Glutamatergic neuron (in vitro differentiated cells): ENCODE data around the gene SERGEF. TPM values are rescaled to one million over a fixed set of nuclear protein-coding genes. Genes with fewer than 3 reads are reported as not detected.
"Not testable (repeated sequence)": the region's sequence is repeated elsewhere in the genome, so short reads cannot be mapped to it uniquely, and the experiment has no call there.

Source experiments
- DNase-seq: peaks from one replicate; pipeline ENCODE4 v3.0.0; 2022
- H3K27ac Mint-ChIP-seq: one replicate; pipeline ENCODE4 v1.8.0; 2020; ENCODE audit warnings: mild to moderate bottlenecking, mixed read lengths, inconsistent platforms; ENCODE audit not compliant: unreplicated experiment
- H3K27me3 Mint-ChIP-seq: one replicate; pipeline ENCODE4 v1.8.0; 2020; ENCODE audit warnings: mild to moderate bottlenecking, moderate library complexity, mixed read lengths, inconsistent platforms; ENCODE audit not compliant: unreplicated experiment
- H3K36me3 Mint-ChIP-seq: one replicate; pipeline ENCODE4 v1.8.0; 2020; ENCODE audit warnings: mild to moderate bottlenecking, mixed read lengths, inconsistent platforms; ENCODE audit not compliant: unreplicated experiment
- H3K4me1 Mint-ChIP-seq: one replicate; pipeline ENCODE4 v1.8.0; 2020; ENCODE audit warnings: mild to moderate bottlenecking, low read depth, mixed read lengths, inconsistent platforms; ENCODE audit not compliant: unreplicated experiment
- H3K4me3 Mint-ChIP-seq: one replicate; pipeline ENCODE4 v1.8.0; 2020; ENCODE audit warnings: mild to moderate bottlenecking, mixed read lengths, inconsistent platforms; ENCODE audit not compliant: unreplicated experiment
- H3K9me3 Mint-ChIP-seq: one replicate; pipeline ENCODE4 v1.8.0; 2020; ENCODE audit warnings: mild to moderate bottlenecking, moderate library complexity, mixed read lengths, inconsistent platforms; ENCODE audit not compliant: unreplicated experiment
- total RNA-seq: library from RNA; stranded (reverse); fragmentation: NEBNext Ultra II Directional; extraction: Animal tissue kit (Norgen Biotek cat#: 25700); gene quantifications from one replicate; pipeline ENCODE4 v1.2.1, GENCODE V29; 2021; ENCODE audit not compliant: unreplicated experiment
- TF ChIP-seq, protein P1 (sequence below): fragments of 200-600 bp; sonication (generic); IDR thresholded peaks from one replicate; pipeline ENCODE4 v1.5.0; 2021; ENCODE audit not compliant: partially characterized antibody, unreplicated experiment

SERGEF gene
- total RNA-seq, 1 donor from 2014 or later: 42.5 TPM

DNA sequence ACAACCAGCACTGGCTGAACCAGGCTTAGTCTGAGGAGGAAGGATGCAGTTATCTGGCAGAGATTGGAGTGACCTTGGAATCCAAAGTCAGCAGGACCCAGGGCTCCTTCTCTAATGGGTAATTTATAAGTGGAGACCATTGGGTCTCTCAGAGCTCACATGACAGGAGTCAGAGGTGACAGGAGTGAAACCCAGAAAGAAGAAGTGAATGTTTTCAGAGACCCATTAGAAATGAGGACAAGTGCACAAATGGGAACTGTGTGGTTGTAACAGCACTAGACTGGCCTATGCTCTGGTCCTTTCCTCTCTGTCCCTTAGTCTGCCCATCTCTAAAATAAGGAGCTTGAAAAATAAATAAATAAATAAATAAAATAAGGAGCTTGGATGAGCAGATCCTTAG, 107.4 kb downstream of the SERGEF start:
- Mint-ChIP-seq H3K9me3 (peaks cover 7% of the 10 kb centered on the region), H3K4me3 (no peak overlapping the region), H3K4me1 (peaks cover 19% of the 10 kb centered on the region), H3K27ac (no peak overlapping the region), H3K27me3 (peaks cover 4% of the 10 kb centered on the region), H3K36me3 (no peaks in the 10 kb centered on the region)
- DNase-seq: no peak
- TF ChIP-seq, protein P1, sequence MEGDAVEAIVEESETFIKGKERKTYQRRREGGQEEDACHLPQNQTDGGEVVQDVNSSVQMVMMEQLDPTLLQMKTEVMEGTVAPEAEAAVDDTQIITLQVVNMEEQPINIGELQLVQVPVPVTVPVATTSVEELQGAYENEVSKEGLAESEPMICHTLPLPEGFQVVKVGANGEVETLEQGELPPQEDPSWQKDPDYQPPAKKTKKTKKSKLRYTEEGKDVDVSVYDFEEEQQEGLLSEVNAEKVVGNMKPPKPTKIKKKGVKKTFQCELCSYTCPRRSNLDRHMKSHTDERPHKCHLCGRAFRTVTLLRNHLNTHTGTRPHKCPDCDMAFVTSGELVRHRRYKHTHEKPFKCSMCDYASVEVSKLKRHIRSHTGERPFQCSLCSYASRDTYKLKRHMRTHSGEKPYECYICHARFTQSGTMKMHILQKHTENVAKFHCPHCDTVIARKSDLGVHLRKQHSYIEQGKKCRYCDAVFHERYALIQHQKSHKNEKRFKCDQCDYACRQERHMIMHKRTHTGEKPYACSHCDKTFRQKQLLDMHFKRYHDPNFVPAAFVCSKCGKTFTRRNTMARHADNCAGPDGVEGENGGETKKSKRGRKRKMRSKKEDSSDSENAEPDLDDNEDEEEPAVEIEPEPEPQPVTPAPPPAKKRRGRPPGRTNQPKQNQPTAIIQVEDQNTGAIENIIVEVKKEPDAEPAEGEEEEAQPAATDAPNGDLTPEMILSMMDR: no peak

DNA sequence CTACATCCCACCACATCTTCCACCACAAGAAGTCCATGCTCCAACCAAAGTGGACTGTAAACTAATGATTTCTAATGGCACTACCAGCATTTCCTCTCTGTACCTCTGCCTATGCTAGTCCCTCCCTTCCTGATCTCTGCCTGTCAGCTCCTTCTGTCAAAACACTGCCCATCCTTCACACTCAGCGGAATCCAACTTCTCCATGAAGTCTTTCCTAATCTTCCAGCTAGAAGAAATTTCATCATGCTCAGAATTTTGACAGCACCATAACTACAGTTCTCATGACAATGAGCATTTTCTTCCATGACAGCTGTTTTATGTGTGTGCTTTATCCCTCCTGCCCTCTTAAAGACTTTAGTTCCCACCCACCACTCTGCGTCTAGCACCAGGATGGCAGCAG, 111.4 kb downstream of the SERGEF start:
- H3K4me3 Mint-ChIP-seq: no peak overlapping the region
- no peak overlapping the region for H3K27ac Mint-ChIP-seq
- peaks cover 7% of the 10 kb centered on the region for H3K4me1 Mint-ChIP-seq
- peaks cover 7% of the 10 kb centered on the region for H3K9me3 Mint-ChIP-seq
- peaks cover 4% of the 10 kb centered on the region for H3K27me3 Mint-ChIP-seq
- H3K36me3 Mint-ChIP-seq: no peaks in the 10 kb centered on the region
- no peak for DNase-seq
- TF ChIP-seq, protein P1: no peak

DNA sequence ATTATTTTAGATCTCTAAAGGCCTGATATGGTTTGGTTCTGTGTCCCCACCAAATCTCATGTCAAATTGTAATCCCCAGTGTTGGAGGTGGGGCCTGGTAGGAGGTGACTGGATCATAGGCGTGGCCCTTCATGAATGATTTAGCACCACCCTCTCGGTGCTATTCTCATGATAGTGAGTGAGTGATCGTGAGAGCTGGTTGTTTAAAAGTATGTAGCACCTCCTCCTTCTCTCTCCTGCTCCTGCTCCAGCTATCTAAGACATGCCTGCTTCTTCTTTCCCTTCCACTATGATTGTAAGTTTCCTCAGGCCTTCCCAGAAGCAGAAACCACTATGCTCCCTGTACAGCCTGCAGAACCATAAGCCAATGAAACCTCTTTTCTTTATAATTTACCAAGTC, 114.1 kb downstream of the SERGEF start:
- DNase-seq: no peak
- H3K9me3 Mint-ChIP-seq: peaks cover 7% of the 10 kb centered on the region
- peaks cover 4% of the 10 kb centered on the region for H3K27me3 Mint-ChIP-seq
- no peak overlapping the region for H3K4me3 Mint-ChIP-seq
- peak overlapping the region; percentile 25 for H3K27ac Mint-ChIP-seq
- H3K4me1 Mint-ChIP-seq: peaks cover 11% of the 10 kb centered on the region
- TF ChIP-seq, protein P1: no peak
- H3K36me3 Mint-ChIP-seq: no peaks in the 10 kb centered on the region

DNA sequence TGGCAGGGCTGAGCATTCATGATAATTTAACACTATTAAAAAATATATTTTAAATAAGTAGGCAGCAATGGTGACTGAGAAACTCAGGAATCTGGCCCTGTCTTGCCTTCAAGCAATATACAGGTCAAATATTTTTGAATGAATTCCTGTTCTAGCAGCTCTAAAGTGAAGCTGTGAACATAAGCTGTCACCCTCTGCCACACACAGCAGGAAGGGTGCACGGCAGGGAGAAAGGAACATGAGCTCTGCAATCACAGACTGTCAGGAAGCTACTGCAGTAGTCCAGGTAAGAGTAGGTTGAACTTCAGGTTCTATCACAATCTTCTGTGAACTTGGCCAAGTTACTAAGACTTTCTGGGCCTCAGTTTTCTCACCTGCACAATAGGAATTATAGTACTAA, 114.8 kb downstream of the SERGEF start:
- H3K27me3 Mint-ChIP-seq: peaks cover 4% of the 10 kb centered on the region
- no peak overlapping the region for H3K4me3 Mint-ChIP-seq
- no peak overlapping the region for H3K27ac Mint-ChIP-seq
- peaks cover 7% of the 10 kb centered on the region for H3K9me3 Mint-ChIP-seq
- DNase-seq: no peak
- H3K4me1 Mint-ChIP-seq: peaks cover 11% of the 10 kb centered on the region
- TF ChIP-seq, protein P1: no peak
- no peaks in the 10 kb centered on the region for H3K36me3 Mint-ChIP-seq

DNA sequence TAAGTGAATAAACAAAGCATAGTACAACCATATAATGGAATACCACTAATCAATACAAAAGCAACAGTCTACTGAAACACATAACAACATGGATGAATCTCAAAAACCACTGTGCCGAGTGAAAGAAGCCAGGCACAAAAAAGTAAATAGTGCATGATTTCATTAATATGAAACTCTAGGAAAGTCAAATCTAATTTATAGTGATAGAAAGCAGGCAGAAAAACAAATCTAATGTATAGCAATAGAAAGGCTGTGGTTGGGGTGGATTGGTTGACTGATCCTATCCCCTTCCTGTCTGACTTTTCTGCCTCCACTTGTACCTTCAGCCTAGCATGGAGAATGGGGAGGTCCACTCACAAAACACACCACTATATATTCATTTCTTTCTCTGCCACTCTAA, 115.4 kb downstream of the SERGEF start:
- DNase-seq: no peak
- TF ChIP-seq, protein P1: no peak
- Mint-ChIP-seq H3K4me3 (no peak overlapping the region), H3K27ac (no peak overlapping the region), H3K9me3 (peaks cover 6% of the 10 kb centered on the region), H3K27me3 (peaks cover 4% of the 10 kb centered on the region), H3K4me1 (peaks cover 11% of the 10 kb centered on the region), H3K36me3 (no peaks in the 10 kb centered on the region)

DNA sequence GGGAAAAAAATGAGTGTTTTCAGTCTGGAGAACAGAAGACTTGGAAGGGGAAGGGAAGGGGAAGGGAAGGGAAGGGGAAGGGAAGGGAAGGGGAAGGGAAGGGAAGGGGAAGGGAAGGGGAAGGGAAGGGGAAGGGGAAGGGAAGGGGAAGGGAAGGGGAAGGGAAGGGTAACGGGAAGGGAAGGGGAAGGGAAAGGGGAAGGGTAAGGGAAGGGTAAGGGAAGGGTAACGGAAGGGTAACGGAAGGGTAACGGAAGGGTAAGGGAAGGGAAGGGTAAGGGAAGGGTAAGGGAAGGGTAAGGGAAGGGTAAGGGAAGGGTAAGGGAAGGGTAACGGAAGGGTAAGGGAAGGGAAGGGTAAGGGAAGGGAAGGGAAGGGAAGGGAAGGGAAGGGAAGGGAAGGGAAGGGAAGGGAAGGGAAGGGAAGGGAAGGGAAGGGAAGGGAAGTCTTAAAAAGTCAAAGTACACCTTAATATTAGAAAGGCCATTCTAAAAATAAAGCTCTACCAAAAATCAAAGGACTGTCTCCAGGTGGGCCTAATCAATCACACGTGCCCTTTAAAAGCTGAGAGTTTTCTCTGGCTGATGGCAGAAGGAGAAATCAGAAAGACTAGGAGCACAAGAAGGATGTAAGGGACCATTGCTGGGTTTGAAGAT, 116.2 kb downstream of the SERGEF start:
- H3K9me3 Mint-ChIP-seq, DNase-seq, H3K4me3 Mint-ChIP-seq, H3K36me3 Mint-ChIP-seq, H3K27me3 Mint-ChIP-seq, H3K27ac Mint-ChIP-seq: not testable (repeated sequence)
- H3K4me1 Mint-ChIP-seq: peaks cover 11% of the 10 kb centered on the region
